OCI-LY7 (cell line): ENCODE results near the gene EEF1AKMT3.

ENCODE experiments used
- EZH2phosphoT487 ChIP-seq: fragments of 200-600 bp; sonication (generic); IDR thresholded peaks from 2 replicates; pipeline ENCODE4 v1.6.1; 2018; ENCODE audit warnings: low read depth, borderline replicate concordance, mild to moderate bottlenecking, mixed run types, antibody characterized with exemption, low read length, moderate library complexity, mixed read lengths
- TF ChIP-seq, protein P1 (sequence below): fragments of 200-600 bp; sonication (generic); conservative IDR thresholded peaks from 2 replicates; pipeline ENCODE4 v1.5.1; 2014; ENCODE audit warnings: mild to moderate bottlenecking, antibody characterized with exemption, low read length, moderate library complexity, mixed read lengths

DNA sequence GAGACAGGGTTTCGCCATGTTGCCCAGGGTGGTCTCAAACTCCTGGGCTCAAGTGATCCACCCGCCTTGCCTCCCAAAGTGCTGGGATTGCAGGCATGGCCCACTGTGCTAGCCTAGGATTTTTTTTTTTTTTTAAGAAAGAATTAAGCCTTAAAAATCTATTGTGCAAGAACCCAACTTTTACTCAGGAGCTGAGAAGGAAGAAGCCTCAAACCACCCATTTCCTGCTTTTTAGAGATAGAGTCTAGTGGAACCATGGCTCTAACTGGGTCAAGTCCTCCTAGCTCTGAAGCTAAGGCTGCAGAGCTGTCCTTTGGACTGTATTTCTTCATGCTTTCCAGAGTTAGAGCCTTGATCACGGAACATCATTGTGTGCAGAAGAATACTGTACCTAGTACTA lies 8.8 kb downstream of the EEF1AKMT3 start:
- TF ChIP-seq, protein P1, sequence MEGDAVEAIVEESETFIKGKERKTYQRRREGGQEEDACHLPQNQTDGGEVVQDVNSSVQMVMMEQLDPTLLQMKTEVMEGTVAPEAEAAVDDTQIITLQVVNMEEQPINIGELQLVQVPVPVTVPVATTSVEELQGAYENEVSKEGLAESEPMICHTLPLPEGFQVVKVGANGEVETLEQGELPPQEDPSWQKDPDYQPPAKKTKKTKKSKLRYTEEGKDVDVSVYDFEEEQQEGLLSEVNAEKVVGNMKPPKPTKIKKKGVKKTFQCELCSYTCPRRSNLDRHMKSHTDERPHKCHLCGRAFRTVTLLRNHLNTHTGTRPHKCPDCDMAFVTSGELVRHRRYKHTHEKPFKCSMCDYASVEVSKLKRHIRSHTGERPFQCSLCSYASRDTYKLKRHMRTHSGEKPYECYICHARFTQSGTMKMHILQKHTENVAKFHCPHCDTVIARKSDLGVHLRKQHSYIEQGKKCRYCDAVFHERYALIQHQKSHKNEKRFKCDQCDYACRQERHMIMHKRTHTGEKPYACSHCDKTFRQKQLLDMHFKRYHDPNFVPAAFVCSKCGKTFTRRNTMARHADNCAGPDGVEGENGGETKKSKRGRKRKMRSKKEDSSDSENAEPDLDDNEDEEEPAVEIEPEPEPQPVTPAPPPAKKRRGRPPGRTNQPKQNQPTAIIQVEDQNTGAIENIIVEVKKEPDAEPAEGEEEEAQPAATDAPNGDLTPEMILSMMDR: no peak
- no peak for TF ChIP-seq EZH2phosphoT487
